Umbilical cord (tissue), 2 donors: Measurements from ENCODE around the gene TP53I3. TPM values are rescaled to one million over a fixed set of nuclear protein-coding genes. Genes with fewer than 3 reads are reported as not detected.
"Not testable (repeated sequence)": the region's sequence is repeated elsewhere in the genome, so short reads cannot be mapped to it uniquely, and the experiment has no call there.

ENCODE experiments used
- DNase-seq: peaks from one replicate; pipeline ENCODE4 v3.0.0-alpha.2; 2015; ENCODE audit warnings: low spot score
- total RNA-seq: library from RNA; depleted of rRNA; stranded (reverse); fragments of >200 nt; gene quantifications from one replicate; pipeline ENCODE4 v1.2.3, GENCODE V29; 2014; ENCODE audit warnings: low replicate concordance; ENCODE audit not compliant: insufficient read depth

TP53I3 gene
- total RNA-seq, 1 donor from 2014 or later = 12.3 TPM

DNA sequence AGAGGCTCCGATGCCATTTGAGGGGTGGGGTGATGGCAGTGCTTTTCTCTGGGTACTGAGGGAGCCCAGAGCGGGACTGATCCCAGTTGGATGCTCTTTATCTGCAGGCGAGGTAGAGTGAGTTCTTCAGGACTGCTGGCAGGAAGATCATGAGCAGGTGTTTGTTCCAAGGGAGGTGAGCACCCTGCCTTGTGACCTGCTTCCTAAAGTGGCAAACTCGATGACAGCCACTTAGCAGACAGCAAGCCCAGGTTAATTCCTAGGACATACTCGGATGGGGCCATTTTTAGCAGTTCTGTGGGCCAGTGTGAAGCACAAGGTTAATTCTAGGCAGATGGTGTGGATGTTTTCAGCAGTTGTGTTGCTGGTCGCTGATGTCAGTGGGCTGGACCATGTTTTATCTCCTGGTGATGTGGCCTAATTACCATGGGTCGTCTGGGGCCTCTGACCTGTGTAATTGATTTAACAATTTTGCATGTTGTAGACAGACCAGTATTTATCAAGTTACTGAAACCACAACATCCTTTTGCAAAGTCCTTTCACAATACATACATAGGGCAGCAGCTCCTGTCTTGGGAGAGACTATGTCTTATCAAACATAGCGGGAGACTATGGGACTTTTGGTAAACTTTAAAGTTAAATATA is 30.1 kb downstream of the TP53I3 start:
- no peak for DNase-seq

DNA sequence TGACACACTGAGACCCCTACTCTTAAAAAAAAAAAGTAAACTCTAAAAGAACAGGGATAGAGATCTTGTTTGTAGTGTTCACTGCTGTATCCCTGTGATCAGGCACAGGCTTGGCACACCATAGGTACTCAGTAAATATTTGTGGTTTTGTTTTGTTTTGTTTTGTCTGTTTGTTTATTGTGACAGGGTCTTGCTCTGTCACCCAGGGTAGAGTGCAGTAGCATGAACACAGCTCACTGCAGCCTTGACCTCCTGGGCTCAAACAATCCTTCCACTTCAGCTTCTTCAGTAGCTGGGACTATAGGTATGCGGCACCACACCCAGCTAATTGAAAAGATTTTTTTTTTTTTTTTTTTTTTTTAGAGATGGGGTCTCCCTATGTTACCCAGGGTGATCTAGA is 31.7 kb downstream of the TP53I3 start:
- DNase-seq = no peak

DNA sequence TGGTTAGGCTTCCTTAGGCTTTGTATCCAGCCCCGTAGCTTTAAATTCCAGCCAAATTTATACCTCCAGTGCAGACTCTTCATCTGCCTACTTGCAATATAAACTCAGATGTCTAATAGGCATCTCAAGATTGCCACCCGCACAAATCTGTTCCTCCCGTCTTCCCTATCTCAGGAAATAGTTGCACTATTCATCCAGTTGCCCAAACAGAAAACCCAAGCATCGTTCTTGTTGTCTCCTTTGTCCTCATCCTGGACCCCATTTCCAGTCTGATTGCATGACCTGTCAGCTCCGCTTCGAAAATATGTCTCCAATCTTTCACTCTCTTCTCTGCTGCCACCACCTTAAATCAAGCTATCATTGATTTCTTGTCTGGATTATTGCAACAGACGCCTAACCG is 32.8 kb downstream of the TP53I3 start:
- DNase-seq = no peak

DNA sequence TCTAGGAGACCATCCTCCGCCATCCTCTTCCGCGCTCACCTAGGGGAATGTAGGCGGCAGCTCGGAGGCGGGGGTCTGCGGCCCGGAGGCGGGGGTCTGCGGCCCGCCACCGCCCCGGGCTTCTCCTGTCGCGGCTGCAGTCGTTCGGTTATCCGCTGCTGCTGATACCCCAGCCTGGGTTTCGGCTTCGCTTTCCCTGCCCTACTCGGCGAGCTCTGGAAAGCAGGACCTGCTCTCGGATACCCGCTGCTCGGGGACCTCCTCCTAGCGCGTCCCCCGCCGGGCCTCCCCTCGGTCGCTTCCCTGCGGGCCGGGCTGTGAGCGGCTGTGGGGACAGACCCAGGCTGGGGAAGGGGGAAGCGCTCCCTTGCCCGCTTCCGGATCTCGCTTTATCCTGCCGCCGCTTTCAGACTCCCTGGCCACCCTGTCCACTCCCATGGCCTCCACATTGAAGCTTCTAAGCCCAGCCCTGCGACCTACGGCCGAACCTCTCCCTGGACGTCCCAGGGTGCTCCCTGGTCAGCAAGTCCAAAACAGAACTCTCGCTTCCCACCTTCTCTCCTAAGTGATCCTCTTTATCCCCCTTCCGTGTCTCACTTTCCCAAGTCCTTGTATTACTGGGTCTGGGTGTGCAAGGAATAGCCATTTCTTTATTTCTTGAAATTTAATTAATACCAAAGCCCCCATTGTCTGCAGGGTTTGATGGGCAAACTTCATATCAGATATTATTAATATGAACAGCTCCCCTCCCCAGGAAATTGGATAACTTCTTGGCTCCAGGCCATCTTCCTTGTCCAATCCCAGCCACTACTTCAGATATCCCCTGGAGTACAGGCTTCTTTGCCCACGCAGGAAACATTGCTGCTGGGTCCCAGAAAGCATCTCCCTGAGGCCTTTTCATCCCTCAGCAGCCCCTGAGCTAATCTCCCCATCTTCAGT is 34.3 kb downstream of the TP53I3 start:
- peak; percentile 22 for DNase-seq

DNA sequence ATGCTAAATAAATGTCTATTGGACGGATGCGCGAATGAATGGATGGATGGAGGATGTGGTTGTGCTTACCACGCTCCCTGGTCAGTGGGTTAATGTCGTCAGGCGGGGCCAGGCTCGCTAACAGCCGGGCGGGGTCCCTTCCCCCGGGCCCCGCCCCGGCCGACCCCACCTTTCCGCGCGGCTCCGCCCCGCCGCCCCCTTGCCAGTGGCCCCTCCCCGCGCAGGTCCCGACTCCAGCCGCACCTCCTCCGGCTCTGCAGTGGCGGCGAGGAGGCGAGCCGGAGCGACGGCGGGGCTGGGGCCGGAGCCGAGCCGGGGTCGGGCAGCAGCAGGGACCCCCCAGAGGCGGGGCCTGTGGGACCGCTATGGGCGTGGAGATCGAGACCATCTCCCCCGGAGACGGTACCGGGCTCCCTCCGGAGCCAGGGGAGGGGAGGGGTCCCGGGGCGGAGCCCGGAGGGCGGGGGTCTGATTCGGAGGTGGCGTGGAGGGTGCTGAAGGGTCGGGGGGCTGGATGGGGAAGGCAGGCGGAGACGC is 35.1 kb downstream of the TP53I3 start, which contains the start of gene FKBP1B:
TSS of gene FKBP1B (plus strand) at position 257 of the 537 bp plus-strand sequence. CDS start at position 366, 109 bp downstream.
- peak; percentile 34 for DNase-seq

DNA sequence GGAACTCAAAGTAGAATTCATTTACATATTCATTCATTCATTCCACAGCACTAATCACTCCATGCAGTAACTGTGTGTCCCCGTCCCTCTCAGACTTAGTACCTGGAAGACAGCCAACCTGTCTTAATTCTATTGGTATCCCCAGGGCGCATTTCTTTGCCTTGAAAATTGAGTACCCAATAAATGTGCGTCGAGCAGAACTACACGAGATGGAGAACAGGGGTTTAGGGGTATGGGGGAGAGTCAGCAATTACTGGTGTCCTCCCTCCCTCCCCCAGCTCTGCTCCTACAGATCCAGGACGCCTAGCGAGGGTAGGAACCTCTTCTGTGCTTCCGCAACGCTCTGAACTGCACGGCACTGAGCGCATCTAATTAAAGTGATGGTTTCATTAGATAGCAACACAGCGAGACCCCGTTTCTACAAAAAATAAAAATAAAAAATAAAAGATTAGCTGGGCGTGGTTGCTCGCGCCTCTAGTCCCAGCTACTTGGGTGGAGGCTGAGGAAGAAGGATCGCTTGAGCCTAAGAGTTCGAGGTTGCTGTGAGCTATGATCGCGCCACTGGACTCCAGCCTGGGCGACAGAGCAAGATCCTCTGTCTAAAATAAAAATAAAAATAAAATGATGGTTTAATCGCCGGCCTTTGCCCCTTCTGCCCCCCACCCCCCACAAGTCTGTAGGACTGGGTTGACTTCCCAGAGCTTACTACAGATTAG is 35.7 kb downstream of the TP53I3 start:
- DNase-seq = no peak

DNA sequence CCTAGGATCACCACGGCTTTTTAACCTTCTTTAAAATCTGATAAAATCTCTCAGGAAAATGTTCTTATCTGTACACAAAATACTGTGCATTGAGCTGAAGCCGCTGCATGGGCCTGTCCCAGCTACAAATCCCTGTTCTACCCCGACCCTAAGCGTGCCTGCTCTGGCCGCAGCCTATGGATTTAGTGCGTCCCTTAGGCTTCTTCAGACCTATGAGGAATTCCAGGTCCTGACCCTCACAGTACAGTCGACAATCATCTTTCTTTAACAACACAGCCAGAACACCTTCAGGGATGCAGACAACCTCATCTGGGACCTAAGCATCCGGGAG is 37.0 kb downstream of the TP53I3 start:
- no peak for DNase-seq

DNA sequence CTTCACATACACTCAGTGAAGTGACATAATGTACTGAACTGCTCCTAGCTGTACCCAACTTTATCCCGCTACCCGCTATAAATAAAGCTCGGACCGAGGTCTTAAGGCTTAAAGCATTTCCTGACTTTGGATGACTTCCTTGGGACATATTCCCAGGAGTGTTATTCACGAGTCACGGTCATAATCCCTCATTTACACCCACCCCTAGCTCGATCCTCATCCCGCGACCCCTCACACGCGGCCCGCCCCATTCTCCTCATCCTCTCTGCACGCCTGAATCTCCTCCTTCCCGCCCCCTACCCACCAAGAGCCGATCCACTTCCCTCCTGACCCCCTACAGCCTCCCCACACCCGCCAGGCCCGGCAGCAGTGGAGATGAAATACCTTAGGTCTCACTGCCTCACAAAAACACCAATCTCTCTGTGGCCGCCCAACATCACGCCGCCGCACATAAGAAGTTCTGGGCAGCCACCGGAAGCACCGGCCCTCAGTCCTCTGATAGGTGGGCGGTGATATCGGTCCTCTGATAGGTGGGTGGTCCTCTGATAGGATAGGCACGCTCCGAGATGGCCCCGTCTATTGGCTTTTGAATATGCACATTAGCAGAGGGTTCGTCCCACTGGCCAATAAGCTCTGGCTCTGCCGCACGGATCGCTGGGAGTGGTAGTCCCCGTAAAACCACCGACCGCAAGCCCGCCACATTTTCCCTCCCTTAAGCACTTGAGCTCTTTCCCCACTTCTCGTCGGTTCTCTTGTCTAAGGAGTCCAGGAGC is 37.5 kb downstream of the TP53I3 start, which contains the start of gene WDCP:
TSS of gene WDCP (minus strand) at position 462 of the 773 bp plus-strand sequence. CDS start 7,897 bp downstream, outside the sequence.
- peak; percentile 99 for DNase-seq

DNA sequence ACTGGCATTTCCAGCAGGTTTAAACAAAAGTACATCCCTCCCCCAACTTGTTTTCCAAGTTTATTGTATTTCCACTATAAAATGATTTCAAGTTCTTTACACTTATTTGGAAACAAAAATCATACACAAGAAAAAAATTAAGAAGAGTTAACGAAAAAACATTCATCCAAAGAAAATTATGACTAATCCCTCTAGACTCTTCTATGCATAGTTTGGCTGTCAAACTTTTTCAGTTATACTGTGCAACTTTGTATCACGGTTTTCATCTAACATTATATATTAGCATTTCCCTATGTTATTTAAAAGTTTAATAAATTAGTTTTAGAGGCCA is 38.1 kb downstream of the TP53I3 start:
- DNase-seq = no peak

DNA sequence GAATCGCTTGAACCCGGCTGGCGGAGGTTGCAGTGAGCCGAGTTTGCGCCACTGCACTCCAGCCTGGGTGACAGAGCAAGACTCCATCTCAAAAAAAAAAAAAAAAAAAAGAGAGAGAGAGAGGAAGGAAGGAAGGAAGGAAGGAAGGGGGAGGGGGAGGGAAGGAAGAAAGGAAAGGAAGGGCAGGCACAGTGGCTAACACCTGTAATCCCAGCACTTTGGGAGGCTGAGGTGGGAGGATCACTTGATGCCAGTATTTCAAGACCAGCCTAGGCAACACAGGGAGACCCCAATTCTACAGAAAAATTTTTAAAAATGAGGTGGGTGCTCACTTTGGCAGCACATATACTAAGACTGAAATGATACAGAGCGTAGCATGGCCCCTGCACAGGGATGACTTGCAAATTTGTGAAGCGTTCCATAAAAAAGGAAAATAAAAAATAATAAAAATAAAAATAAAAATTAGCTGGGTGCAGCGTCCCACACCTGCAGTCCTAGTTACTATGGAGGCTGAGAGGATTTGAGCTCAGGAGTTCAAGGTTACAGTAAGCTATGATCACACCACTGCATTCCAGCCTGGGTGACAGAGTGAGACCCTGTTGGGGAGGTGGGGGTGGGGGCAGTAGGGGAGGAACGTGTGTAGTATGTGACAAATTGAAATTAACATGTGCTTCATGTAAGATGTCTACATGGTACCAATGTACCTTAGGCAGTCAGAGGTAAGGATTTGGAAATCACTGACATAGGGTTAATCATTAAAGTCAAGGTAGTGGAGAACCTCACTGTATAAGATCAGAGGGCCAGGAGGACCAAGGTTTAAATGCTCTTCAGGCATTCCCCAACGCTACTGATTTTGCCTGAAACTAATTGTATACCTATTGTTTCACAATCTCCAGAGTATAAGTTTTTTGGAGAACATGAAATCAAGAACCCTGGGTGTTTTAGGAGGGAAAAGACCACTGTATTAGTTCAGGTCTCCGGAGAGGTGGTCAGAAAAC is 38.8 kb downstream of the TP53I3 start:
- no peak for DNase-seq

DNA sequence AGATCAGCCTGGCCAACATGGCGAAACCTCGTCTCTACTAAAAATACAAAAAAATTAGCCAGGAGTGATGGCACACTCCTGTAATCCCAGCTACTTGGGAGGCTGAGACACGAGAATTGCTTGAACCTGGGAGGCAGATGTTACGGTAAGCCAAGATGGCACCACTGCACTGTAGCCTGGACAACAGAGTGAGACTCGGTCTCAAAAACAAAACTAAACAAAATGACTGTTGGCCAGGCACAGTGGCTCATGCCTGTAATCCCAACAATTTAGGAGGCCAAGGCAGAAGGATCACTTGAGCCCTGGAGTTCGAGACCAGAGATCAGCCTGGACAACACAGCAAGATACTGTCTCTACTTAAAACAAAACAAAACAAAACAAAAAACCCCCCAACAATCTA is 41.5 kb downstream of the TP53I3 start:
- DNase-seq = not testable (repeated sequence)

DNA sequence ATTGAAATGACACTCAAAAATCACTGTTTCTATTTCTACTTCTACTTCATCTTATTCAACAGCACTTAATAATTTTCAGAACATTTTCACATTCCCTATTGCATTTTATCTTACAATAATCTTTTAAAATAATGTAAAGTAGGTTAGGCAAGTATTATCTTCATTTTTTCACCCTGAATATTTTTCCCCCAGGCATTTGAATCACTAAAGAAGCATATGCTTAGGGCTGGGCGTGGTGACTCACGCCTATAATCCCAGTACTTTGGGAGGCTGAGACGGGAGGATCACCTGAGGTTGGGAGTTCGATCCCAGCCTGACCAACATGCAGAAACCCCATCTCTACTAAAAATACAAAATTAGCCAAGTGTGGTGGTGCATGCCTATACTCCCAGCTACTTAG is 44.1 kb downstream of the TP53I3 start:
- DNase-seq = no peak

DNA sequence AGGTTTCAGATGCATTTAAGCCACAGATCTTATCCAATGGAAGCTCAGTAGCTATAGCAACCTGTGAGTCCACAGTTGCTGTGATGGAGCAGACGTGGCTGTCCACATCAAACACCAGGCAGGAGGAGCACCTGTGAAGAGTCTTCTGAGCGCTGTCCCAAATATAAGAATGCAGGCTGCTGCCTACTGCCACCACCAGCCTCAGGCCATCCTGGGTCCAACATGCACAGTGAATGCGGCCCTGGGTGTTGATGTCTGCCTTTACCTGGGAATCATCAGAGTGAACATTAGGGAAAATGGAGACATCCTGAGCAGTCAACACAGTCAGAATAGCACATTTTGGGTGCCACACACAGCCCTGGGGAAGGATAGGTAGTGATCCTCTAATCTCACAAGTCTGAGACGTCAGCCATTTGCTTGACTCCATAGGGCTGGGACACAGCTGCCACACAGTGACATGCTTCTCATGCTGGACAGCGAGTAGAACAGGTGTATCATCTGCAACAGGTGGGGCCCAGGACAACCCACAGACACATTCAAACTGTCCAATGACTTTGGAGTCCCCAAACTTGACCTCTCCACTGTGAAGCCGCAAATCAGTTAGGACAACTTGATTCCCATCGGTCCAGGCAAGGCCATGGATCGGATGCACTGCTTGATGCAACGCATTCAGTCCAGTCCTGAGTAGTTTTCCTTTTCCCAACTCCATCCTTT is 45.7 kb downstream of the TP53I3 start:
- DNase-seq = no peak

Other genes with a start within 250 kb of the TP53I3 start
- gene ATAD2B, start 157.7 kb downstream of the TP53I3 start, total RNA-seq = 21.4 TPM
- 15.4 TPM for gene UBXN2A, start 144.4 kb downstream of the TP53I3 start, total RNA-seq
- gene MFSD2B, start 74.7 kb downstream of the TP53I3 start, total RNA-seq = 0.48 TPM
- gene WDCP, start 37.4 kb downstream of the TP53I3 start, total RNA-seq = 12.5 TPM
- gene FKBP1B, start 35.1 kb downstream of the TP53I3 start, total RNA-seq = not detected
- 127 TPM for gene SF3B6, start 8.5 kb downstream of the TP53I3 start, total RNA-seq
- gene PFN4, start 38.5 kb upstream of the TP53I3 start, total RNA-seq = not detected
- 63.1 TPM for gene FAM228B, start 38.6 kb upstream of the TP53I3 start, total RNA-seq
- gene FAM228A, start 90.2 kb upstream of the TP53I3 start, total RNA-seq = not detected